Retinal pigment epithelial cell (primary cell): Measurements from ENCODE around the gene LMAN1.

Experiments
- DNase-seq: peaks from one replicate; pipeline ENCODE4 v3.0.0-alpha.2; 2010; ENCODE audit warnings: low read depth
- H3K4me3 ChIP-seq: 2 replicates; pipeline ENCODE4 v1.5.1; 2011; ENCODE audit warnings: mild to moderate bottlenecking, low read length, control low read depth, moderate library complexity
- CTCF ChIP-seq: conservative IDR thresholded peaks from 2 replicates; pipeline ENCODE4 v1.5.1; 2011; ENCODE audit warnings: low read depth, low read length, control low read depth, inconsistent platforms

Gene LMAN1

GRCh38 chr18:59345556-59345955, 13.5 kb downstream of the LMAN1 start:
- no peak for DNase-seq
- TF ChIP-seq CTCF: no peak
- no peak overlapping the region for H3K4me3 ChIP-seq

GRCh38 chr18:59344996-59345395, 14.1 kb downstream of the LMAN1 start:
- DNase-seq: no peak
- H3K4me3 ChIP-seq: no peak overlapping the region
- no peak for TF ChIP-seq CTCF

DNA sequence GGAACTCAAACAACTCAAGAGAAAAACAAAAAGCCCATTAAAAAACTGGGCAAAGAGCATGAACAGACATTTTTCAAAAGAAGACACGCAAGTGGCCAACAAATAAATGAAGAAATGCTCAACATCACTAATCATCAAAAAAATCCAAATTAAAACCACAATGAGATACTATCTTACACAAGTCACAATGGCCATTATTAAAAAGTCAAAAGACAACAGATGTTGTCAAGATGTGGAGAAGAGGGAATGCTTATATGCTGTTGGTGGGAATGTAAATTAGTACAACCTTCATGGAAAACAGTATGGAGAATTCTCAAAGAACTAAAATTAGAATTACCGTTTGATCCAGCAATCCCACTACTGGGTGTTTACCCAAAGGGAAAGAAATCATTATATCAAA, 15.1 kb downstream of the LMAN1 start:
- no peak overlapping the region for H3K4me3 ChIP-seq
- TF ChIP-seq CTCF: no peak
- DNase-seq: no peak

- no peak for TF ChIP-seq CTCF
- no peak for DNase-seq
These were observed 18.2 kb downstream of the LMAN1 start for GRCh38 chr18:59340817-59341216.

DNA sequence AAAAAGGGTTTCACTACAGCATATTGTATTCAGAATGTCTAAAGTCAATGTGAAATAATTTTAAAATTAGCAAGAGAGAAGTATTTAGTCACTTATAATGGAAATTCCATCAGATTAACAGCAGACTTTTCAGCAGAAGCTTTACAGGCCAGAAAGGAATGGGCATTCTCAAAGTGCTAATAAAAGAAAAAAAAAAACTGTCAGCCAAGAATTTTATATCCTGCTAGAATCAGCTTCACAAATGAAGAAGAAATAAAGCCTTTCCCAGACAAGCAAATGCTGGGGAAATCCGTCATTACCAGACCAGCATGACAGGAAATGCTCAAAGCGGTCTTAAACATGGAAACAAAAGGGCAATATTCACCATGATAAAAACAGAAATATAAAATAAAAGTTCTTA, 18.8 kb downstream of the LMAN1 start:
- TF ChIP-seq CTCF: no peak
- DNase-seq: no peak
- H3K4me3 ChIP-seq: no peak overlapping the region

More at GRCh38 chr18:59340817-59341216, 18.2 kb downstream of the LMAN1 start:
- no peak overlapping the region for H3K4me3 ChIP-seq

- no peak for DNase-seq
- no peak for TF ChIP-seq CTCF
These were observed 26.1 kb downstream of the LMAN1 start for GRCh38 chr18:59332986-59333385.

GRCh38 chr18:59328683-59329082, 30.4 kb downstream of the LMAN1 start:
- H3K4me3 ChIP-seq: no peak overlapping the region
- no peak for DNase-seq
- TF ChIP-seq CTCF: no peak

More at GRCh38 chr18:59332986-59333385, 26.1 kb downstream of the LMAN1 start:
- H3K4me3 ChIP-seq: no peak overlapping the region
